DMS79 (cell line): Measurements from ENCODE around the gene NT5DC3.
A peak's percentile ranks its signal among the peaks of the same experiment; 100 is the strongest.

ENCODE experiments used
- DNase-seq: peaks from one replicate; lab custom pipeline; 2025; lab: John Stamatoyannopoulos, UW

Gene NT5DC3

DNA sequence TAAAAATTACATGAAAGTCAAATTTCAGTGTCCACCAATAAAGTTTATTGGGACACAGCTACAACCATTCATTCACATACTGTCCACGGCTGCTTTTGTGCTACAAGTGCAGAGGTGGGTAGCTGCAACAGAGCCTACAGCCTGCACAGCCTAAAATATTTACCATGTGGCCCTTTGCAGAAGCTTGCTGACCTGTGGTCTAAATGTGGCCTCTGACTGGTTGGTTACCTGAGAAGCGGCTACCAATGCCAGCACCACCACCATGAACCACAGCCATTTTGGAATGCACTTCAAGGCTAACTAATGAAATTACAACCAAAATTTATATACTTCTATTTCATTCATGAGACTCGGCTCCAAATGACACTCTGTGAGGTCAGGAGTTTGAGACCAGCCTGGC lies 58.6 kb downstream of the NT5DC3 start:
- no peak for DNase-seq

DNA sequence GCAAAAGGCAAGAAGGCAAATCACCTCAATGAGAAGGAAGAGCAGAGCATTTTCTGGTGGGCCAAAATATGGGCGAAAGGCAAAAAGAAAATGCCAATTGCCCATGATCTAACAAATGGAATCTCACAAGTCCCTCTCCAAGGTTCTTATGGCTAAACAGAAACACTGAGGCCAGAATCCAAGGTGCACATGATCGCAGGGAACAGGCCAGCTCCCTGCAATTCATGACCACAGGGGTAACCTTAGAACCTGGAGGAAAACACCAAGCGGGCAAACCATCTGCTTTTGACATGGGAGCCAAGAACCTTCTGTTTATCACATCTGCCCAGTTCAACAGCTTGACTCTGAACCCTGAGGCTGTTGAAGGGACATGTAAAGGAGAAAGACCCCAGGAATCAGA lies 60.0 kb downstream of the NT5DC3 start:
- DNase-seq: no peak

DNA sequence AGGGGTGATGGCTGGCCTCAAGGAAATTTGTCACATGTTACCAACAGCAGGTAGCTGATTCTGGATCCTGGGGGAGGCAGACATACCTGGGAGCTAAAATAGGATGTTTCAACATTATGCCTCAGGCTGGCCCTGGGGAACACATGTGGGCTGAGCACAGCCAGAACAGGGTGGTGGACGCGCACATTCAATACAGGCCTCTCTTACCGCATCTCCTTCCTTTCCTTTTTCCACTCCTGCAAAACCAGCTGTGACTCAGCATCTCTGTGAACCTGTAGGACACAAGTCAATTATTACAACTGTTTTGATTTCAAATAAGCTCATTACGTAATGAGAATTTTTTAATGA lies 61.0 kb downstream of the NT5DC3 start:
- DNase-seq: no peak

DNA sequence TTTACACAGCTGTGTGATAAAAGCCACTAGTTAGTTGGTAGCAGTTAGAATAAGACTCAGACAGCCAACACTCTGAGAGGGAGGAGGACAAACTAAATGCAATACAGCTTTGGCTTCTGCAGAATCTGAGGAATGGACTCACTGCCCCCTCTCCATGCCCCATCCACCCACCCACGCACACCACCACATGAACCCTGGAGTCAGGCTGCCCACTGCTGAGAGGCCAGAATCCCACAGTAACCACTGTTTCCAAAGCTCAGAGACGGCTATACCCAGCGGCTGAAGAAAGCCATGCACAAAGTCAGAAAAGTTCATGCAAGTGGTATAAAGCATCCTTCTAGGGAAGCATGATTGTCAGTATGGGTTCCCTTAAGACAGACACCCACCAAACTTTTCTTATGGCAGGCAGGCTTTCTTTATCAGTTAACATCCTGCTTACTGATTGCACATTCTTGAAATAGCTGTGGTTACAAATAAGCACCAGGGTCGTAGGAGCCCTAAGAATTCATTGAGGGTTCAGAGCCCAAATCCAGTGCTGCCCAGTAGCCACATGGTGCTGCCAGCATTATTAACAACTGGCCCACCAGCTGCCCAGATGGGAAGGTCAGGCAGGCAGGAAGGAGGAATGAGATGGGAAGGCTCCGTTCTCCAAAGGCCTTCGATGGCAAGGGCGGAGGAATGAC lies 61.5 kb downstream of the NT5DC3 start:
- DNase-seq: no peak

DNA sequence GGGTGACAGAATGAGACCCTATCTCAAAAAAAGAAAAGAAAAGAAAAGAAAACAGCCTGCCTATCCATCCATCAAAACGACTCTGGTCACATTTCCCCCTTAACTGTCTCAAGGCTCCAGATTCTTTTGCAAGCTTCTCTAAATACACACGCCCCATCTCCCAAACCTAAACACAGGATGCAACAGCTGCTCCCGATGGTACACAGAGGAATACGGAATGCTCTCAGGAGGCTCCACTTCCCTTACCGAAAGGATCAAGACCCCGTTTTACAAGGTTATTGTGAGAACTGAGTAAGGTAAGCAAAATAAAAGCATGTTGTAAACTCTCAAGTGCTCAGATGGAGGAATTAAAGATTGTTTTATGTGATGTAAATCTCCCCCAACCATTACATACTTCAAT lies 62.3 kb downstream of the NT5DC3 start:
- no peak for DNase-seq

DNA sequence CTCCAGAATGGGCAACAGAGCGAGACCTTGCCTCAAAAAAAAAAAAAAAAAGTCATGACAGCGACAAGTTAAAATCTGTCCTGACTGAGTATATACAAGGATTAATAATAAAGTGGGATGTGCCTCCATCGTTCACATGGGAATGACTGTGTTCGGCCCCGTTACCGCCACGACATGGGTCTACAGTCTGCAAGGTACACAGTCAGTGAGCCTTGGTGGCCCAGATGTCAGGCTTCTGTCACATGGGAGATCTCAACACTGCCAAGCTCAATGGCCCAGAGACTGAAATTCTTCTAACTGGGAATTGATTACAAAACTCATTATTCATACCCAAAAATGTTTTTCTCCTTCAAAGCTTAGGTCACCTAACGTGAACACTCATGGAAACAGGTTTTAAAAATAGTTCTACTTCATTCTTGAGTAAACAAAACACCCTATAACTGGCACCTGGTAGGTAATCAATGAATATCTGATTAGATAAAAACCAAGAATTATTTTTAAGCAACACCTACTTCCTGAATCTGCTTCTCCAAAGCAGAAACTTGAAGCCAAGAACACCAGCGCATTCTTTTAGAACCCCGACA lies 66.0 kb downstream of the NT5DC3 start:
- DNase-seq: no peak

DNA sequence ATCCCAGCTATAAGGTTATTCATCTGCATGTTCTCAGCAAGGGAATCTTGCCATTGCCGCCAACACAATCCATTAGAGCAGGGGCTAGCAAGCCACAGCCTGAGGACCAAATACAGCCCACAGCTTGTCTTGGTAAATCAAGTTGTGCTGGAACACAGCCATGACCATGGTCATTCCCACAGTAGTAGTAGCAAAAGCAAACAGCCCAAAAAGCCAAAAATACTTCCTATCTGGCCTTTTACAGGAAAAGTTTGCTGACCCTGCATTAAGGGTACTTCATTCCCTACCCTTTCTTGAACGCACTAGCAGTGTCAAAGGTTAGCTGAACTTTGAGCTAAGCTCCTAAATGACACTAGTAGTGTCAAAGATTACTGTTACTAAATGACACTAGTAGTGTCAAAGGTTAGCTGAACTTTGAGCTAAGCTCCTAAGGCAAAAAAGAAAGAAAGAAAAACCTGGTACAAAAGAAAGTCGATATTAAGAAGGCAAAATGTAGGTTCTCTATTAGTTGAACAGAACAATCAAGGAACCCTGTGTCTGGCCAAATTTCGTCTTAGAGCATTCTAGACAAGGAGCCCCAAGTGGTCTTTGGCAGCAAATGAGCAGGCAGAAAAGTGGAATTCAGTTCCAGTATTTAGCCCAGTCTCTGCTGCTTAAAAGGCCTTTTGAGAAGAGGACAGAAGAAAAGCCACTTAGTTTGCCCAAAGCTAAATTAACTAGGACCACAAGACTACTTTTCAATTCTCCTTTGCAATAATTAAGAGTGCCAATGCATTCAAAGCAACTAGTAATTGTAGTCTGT lies 67.7 kb downstream of the NT5DC3 start:
- peak; percentile 50 for DNase-seq

DNA sequence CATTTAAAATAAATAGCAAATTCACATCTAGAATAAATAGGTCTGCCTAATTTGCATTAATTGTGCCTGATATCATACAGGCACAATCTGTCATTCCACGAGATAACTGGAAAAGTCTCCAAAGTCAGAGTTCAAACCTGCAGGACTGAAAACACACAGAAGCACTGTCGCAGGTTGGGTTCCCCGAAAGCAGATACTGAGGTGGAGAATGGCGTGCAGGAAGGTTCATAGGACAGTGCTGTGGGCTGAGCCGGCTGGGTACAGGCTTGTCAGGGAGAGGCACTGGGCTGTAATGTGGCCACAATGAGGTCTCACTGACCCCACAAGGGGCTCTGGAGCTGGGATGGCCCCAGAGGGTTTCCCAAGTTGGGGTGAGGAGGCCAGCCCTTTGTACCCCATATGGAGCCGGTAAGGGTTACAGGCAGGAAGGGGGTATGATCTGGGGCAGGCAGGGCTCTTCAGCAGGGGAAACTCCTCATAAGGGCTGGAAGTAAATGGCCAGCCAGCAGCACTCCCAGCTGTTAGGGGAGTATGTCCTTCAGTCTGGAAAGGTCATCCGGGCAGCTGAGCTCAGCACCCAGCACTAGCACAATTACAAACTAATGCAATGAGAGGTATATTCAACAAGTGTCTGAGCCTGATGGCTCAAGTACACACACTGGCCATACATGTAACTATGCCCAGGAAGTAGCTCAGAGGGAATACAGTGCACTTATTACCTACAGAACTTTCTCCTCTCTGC lies 68.5 kb downstream of the NT5DC3 start:
- DNase-seq: no peak

DNA sequence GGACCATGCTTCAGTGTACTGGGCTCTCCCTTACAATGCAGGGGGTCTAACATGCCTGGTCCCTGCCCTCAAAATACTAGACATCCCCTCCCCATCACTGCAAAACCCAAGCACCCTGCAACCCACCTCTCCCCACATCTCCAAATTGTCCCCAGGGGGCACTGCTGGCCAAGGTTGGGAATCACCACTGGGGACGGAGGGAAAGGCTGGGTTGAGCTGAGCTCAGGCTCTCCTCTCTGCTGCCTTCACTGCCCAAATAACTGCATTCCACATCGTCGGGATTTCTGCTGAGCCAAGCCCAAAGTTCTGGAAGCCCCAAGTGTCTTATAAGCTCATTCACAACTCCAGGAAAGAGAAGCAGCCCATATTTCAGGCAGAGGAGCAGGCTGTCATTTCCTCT lies 69.6 kb downstream of the NT5DC3 start:
- no peak for DNase-seq

DNA sequence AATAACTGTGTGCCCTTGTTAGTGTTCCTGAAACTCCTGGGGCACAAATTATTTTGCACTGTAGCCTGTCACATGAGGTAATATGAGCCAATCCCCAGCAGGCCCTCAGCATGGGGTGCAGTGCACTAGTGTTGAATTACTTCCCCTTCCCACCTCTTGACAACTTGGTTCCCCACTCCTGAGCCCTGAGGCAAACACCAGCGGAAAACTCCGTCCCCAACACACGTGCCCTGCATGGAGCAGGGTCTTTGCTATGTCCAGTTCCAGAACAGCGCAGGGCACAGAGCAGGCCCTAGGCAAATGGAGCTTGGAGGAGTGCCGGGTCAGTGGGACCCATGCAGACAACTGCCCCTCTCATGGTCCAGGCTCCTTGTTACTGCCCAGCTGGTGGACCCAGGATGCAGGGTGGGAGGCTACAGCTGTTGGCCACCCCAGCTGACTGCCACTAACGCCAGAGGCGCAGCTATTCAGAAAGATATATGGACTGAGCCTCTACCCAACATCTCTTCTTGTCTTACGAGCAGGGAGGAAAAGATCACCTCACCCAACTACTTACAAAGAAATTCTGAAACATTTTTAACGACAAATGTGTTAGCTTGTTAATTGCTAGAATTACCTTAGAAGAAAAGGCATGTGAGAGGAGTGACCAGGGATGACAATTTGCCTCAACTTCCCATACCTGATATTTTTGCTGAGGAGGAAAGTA lies 71.6 kb downstream of the NT5DC3 start:
- no peak for DNase-seq

DNA sequence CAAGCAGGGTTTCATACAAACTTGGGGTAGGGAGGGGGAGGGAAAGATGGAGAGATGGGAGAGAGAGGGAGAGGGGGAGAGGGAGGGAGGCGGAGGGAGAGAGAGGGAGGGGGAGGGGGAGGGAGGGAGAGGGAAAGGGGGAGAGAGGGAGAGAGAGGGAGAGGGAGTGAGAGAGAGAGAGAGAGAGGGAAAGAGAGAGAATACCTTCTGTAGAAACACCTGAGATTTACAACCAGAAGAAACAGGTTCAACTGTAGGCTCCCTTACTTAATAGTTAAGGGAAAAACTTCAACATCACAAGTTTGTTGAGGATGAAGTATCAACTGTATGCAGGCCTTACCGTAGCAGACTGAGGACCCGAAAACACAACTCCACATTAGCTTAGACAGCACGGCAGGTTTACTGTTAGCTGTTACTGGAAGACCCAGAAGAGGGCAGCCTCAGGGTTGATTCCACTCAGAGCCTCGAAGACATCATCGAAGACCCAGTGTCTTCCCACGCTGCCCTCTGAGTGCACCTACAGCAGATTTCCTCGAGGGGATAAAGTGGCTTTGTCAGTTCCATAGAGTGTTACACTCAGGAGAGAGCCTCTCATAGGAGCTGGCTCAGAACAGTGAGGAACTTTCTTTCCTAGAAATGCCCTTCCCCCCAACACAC lies 72.4 kb downstream of the NT5DC3 start:
- DNase-seq: no peak

DNA sequence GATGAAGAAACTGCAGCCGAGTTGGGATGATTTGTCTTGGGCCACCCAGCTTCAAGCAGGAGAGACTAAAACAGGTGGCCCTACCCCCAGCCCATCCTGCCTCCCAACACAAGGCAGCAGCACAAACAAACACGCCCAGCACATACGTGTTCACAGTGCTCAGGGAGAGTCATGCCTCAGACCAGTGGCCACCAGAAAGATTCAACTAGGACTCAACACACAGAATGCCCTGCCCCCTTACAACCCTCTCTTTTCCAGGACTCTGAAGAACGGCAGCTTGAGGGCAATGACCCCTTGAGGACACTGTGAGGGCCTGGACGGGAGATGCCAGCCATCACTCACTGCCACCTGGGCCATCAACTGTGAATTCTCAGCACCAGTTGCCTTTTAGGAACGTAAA lies 75.0 kb downstream of the NT5DC3 start:
- no peak for DNase-seq

DNA sequence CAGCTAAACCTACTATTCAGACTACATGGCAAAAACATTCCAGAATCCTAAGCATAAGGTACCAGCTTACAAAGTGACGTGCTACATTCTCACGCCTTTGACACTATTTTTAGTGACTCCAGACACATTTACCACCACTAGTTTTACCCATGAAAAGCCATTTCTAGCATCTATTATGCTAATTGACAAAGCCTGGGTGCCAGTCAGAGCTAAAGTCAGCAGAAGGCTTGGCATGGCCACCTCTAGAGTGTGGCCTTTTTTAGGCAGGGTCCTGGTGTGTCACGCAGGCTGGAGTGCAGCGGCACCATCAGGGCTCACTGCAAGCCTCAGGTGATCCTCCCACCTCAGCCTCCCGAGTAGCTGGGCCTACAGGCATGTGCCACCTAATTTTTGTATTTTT lies 75.7 kb downstream of the NT5DC3 start:
- no peak for DNase-seq

DNA sequence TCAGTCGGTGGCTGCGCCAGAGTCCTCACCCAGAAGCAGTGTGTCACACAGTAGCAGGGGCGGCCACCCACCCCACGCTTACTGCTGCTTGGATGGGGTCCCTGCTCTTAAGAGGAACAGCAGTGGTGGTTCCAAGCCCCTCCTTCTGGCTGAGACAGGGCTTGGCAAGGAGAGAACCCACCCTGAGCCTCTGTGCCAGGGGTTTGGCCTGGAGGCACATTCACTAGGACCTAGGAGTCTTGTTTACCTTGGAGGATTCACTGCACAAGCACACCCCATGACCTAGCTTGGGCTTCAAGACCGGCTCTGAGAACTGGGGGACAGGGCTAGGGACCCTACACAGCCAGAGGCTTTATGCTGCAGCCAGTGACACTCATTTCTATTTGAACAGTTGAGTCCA lies 78.6 kb downstream of the NT5DC3 start:
- DNase-seq: no peak

DNA sequence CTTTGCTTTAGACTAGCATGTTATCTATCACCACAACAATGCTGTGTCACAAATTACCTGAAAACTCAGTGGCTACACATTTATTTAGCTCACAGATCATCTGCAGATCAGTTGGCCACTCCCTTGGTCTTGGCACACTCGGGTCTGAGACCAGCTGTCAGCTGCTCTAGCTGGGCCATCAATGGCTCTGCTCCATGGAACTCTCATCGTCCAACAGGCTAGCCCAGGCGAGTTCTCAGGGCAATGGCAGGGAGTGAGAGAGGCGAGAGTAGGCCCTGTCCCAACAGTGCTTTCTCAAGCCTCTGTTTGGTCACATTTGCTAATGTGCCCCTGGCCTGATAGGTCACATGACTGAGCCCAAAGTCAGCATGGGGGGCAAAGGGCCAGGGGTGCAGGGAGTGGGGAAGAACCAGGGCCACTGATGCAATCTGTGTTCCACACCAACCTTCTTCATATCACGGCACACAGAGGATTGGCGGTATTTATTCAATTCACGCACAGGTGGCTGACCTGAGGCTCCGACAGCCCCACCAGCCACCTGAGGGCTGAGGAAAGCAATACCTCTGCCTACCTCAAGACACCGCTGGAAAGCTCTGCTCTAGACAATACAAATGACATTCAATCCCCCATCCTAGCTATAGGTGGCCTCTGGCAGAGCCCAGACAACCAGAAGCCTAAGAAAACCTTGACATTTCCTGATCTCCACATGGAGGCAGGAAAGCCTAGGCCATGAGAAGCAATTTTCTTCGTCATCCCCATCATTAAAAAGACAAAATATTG lies 82.5 kb downstream of the NT5DC3 start:
- DNase-seq: no peak

DNA sequence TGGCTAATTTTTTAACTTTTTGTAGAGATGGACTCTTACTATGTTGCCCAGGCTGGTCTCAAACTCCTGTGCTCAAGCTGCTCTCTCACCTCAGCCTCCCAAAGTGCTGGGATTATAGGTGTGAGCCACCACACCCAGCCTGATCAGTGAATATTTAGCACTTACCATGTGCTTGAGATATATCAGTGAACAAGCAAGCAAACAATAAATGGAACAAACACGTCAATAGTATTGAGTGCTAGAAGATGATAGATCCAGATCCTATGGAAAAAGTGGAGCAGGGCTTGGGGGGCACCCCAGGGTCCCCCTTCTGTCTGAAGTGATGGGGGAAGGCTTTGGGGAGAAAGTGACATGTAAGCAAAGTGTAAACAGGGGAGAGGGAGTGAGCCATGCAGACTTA lies 83.8 kb downstream of the NT5DC3 start:
- DNase-seq: no peak

DNA sequence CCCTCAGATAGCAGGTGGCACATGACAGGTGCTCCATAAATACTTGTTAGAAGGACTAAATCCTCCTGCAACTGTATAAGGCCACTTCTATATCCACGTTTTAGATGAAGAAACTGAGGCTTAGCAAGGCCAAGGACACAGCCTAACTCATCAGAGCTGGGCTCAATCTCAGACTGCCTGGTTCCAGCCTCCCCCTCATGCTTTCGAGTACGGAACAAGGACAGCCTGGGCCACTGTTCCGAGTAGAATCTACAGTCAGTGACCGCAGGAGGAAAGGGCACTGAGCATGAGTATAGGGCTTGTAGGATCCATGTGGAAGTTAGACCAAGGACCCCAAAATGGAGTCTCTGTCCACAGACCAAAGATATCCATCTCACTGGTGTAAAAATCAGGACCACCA lies 84.6 kb downstream of the NT5DC3 start:
- DNase-seq: no peak

DNA sequence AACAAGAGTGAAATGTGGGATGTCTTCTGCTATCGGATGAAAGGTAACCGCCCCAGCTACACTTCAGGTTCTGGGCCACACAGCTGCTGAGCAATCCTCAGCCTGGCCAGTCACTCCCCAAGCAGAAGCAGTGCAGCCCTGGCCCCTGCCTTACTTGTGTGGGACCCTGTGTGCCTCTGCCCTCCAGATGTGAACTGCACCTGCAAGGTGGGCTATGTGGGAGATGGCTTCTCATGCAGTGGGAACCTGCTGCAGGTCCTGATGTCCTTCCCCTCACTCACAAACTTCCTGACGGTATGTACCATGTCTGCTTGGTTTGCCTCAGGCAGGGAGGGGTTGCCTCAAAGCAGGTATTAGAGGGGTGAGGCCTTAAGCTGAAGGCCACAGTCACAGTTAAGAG lies 85.6 kb downstream of the NT5DC3 start:
- no peak for DNase-seq

DNA sequence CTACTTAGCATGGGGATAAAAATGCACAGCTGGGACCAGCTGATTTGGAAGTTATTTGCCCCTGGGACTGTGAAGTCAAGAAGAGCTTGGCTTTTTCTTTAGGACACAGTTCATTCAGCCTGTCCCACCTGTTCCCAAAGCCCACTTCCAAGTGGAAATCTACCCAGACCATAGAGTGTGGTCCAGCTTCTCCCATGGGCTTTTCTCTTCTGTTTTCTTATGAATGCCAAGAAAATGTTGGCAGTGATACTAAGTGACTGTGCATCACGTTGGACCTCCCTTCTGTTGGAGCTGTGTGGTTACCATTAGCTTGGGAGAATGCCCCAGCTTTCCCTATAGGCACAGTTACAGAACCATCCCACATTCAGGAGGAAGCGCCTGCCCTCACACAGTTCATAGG lies 89.4 kb downstream of the NT5DC3 start:
- DNase-seq: no peak

DNA sequence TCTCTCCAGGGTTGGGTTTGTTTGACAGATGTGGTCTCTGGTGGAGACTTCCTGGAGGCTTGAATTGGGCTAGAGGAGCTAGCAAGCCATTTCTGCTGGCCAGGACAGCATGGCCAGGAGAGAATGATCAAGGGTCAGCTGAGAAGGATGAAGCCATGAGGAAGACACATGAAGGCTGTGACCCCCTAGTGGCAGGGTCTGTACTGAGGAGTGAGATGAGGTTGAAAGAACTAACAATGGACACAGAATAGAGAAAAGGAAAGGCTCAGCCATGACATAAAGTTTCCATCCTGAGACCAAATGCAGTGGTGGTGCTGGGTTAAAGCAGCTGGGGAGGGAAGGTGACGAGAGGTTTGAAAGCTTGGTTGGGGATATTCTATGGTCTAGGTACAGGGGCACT lies 89.9 kb downstream of the NT5DC3 start:
- no peak for DNase-seq

DNA sequence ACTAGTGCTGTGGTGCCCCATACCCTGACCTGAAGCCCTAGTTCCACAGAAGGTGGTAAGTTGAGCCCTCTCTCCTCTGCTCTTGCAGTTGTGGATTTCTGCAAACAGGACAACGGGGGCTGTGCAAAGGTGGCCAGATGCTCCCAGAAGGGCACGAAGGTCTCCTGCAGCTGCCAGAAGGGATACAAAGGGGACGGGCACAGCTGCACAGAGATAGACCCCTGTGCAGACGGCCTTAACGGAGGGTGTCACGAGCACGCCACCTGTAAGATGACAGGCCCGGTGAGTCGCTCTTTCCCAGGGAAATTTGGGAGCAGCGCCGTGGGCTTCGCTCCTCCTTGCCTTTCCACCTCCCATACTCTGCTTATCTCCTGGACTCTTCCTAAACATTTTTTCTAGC lies 92.2 kb downstream of the NT5DC3 start:
- DNase-seq: no peak
